ENCODE measurements around the gene ENTPD2.

- TF ChIP-seq CTCF (IDR thresholded peaks at IDR 0.05) (no peak), POLR2AphosphoS5 (IDR thresholded peaks at IDR 0.05) (no peak)
Observed at GRCh38 chr9:137020771-137021567, 32.9 kb downstream of the ENTPD2 start.

Measured in upper lobe of left lung (tissue), 4 donors.